Dedifferentiated amniotic fluid mesenchymal stem cell (primary cell): ENCODE measurements around the gene ACP1.

Experiments
- DNase-seq: peaks from one replicate; pipeline ENCODE4 v3.0.0-alpha.2; 2016; ENCODE audit errors: extremely low spot score

ACP1 gene

GRCh38 chr2:280650-281110, 15.9 kb downstream of the ACP1 start:
- DNase-seq: no peak

- DNase-seq: no peak
These were observed 16.6 kb downstream of the ACP1 start for GRCh38 chr2:281381-281780.

GRCh38 chr2:282371-283263, 17.9 kb downstream of the ACP1 start:
- DNase-seq: no peak

- DNase-seq: no peak
These were observed 19.4 kb downstream of the ACP1 start for GRCh38 chr2:283996-284794.

GRCh38 chr2:284896-285492, 20.2 kb downstream of the ACP1 start:
- DNase-seq: no peak

- DNase-seq: peak; percentile 49
These were observed 20.8 kb downstream of the ACP1 start for GRCh38 chr2:285531-285930.

GRCh38 chr2:286035-286434, 21.3 kb downstream of the ACP1 start:
- no peak for DNase-seq

GRCh38 chr2:286774-287392, 22.1 kb downstream of the ACP1 start:
- DNase-seq: no peak

GRCh38 chr2:287471-287885, 22.7 kb downstream of the ACP1 start:
- no peak for DNase-seq

- DNase-seq: no peak
These were observed 23.4 kb downstream of the ACP1 start, which contains the start of gene ALKAL2 for GRCh38 chr2:287911-288757. TSS of gene ALKAL2 (minus strand) at chr2:288091. CDS start at chr2:287835, 256 bp downstream.

- DNase-seq: no peak
These were observed 24.1 kb downstream of the ACP1 start for GRCh38 chr2:288758-289361.

- DNase-seq: no peak
These were observed 24.8 kb downstream of the ACP1 start for GRCh38 chr2:289362-290089.

- peak; percentile 59 for DNase-seq
These were observed 25.5 kb downstream of the ACP1 start for GRCh38 chr2:290090-290722.

GRCh38 chr2:295090-295489, 30.3 kb downstream of the ACP1 start:
- DNase-seq: no peak

- no peak for DNase-seq
These were observed 31.6 kb downstream of the ACP1 start for GRCh38 chr2:296354-296753.

- no peak for DNase-seq
These were observed 40.6 kb downstream of the ACP1 start for GRCh38 chr2:305366-305765.

GRCh38 chr2:309148-309953, 44.6 kb downstream of the ACP1 start:
- no peak for DNase-seq

GRCh38 chr2:309954-310510, 45.3 kb downstream of the ACP1 start:
- no peak for DNase-seq
